HG02642 (cell line): ENCODE results near the gene SRR.
"Not testable (repeated sequence)": the region's sequence is repeated elsewhere in the genome, so short reads cannot be mapped to it uniquely, and the experiment has no call there.

ENCODE experiments used
- ATAC-seq: cut with Tn5 transposase; IDR thresholded peaks from one replicate; pipeline ENCODE4 v1.9.1; 2021; ENCODE audit warnings: mild to moderate bottlenecking; ENCODE audit not compliant: unreplicated experiment, poor library complexity

The SRR gene, protein sequence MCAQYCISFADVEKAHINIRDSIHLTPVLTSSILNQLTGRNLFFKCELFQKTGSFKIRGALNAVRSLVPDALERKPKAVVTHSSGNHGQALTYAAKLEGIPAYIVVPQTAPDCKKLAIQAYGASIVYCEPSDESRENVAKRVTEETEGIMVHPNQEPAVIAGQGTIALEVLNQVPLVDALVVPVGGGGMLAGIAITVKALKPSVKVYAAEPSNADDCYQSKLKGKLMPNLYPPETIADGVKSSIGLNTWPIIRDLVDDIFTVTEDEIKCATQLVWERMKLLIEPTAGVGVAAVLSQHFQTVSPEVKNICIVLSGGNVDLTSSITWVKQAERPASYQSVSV

DNA sequence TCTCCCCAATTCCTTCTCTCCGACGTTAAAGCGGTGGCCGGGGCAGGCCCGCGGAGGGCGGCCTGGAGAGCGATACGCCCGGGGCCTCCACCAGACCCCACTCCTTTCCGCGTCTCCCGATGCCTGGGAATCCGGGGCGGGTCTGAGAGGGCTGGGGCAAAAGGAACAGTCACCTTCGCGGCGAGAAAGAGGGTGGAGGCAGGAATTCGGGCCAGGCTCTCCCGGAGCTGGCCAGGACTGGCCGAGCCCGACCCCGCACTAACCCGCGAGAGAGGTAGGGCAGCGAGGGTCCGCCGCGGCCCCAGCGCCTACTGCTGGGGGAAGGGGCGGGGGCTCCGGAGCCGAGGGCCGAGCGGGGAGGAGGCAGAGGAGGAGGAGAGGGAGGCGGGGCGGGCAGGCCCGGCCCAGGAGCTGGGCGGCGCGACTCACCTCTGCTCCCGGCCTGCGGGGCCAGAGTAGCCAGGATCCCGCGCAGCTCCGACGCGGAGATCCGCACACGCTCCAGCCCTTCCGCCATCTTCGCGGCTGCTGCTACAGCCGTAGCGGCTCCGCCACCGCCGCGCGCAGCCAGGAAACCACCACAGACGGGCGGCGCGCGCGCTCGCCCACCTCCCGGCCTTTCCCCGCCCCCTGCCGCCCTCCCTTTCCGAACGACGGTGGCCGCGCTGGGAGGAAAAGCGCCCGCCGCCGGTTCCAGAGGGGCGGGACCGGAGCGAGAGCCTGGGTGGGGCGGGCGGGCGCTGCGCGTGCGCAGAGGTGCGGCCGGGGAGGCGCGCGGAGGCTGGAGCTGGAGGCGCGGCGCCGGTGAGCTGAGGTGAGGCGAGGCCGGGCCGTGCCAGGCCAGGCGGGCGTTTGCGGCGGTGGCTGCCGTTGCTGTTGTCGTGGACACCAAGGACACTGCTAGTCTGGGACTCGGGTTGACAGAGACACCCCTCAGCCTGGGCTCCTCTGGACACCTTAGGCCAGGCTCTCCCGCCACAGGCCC is at the start of gene SRR, which contains the start of gene SMG6:
TSS of gene SRR (plus strand) at position 747 of the 985 bp plus-strand sequence. CDS start 11,611 bp downstream, outside the sequence.
TSS of gene SMG6 (minus strand) at position 582 of the 985 bp plus-strand sequence. CDS start at position 517, 65 bp downstream.
- ATAC-seq: peak; percentile 82

DNA sequence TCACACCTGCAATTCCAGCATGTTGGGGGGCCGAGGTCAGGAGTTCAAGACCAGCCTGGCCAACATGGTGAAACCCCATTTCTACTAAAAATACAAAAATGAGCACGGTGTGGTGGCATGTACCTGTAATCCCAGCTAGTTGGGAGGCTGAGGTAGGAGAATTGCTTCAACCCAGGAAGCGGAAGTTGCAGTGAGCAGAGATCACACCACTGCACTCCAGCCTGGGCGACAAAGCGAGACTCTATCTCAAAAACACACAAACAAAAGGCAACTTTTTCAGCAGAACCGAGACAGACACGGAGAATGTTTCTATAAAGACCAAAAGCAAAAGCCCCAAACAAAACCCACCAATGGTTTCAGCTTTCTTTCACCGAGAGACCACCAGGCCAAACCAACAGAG is 44.9 kb upstream of the SRR start:
- not testable (repeated sequence) for ATAC-seq

DNA sequence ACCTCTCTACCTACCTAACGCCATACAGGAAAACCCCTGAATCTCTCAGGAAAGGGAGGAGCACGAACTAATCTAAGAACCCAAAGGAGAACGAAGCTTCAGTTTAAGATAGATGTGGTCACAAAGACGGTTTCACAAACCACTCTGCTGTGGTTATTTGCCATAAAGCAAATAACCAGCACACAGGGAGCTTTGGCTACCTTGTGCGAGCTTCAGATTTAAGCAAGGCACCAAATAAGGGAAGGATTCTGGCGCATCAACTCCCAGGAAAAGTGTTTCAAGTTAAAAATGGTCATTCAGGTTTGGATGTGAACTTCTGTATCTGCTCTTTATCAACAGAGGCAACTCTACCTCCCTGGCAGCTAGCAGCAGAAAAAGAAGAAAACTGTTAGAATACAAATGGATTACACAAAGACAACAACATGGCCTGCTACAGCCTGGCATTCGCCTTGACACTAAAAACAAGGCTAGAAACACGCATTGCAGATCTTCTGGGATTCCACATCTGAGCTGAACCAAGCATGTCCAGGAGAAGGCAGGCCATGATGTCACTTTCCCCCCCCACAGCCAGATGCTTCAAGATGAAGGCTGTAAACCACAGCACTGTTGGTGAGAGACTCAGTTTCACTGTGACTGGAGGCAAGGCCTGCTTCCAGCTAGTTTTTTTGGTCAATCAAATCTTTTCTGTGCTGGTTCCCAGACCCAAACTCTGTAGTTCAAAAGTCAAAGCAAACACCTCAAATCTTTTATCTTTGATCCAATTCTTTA is 43.8 kb upstream of the SRR start:
- ATAC-seq: peak; percentile 79

DNA sequence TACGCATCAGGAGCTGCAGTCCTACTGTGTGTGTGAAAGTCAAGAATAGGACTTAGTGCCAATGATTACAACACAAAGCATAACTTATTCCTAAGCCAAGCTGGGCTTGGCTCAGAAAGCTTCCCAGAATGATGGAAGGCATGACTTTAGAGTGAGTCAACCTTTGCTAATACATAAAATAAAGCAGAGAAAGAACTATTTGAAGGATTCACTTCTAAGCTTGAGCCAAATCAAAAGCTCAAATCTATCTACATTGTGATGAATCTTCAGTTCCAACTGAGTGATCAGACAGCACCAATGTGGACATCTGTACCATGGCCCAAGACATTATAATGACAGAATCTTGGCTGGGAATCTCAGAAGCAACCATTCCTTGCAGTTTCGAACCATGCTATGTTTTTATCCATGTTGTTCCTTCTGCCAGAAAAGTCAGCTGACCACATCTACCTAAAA is 41.6 kb upstream of the SRR start:
- ATAC-seq: no peak

DNA sequence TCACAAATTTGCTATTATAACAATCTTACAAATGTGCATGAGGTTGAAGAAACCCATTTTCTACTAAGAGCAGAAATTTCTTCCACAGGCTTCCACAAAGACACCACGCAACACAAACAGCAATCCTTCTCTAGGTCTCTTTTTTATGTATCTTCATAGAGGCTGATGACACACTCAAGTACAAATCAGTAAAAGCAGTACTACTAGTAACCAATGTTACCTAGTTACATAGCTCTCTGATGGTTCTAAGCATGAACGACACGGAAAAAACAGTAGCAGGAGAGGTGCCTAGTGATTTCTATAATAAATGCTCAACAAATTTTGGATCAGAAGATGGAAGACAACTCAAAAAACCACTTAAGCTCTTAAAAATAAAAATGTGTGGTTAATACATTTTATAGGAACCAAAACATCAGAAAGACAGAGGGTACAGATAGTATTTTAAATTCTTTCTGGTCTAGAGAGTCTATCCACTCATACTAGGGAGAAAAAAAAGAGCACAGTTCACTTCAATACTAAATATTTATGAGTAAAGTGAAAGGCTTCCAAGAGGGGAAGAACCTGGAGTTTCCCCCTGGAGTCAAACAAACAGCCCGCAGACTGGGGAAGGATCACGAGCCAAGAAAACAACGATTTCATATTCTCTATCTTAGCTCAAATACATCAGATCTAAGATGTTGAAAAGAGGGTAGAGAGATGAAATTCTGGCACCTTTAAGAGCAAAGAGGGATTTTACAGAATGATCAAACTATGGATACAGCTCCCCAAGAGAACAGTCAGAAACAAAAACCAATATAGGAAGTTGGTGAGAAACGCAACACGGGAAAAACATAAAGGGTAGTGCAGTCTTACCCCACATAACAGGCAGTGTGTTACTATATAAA is 40.3 kb upstream of the SRR start:
- ATAC-seq: no peak

DNA sequence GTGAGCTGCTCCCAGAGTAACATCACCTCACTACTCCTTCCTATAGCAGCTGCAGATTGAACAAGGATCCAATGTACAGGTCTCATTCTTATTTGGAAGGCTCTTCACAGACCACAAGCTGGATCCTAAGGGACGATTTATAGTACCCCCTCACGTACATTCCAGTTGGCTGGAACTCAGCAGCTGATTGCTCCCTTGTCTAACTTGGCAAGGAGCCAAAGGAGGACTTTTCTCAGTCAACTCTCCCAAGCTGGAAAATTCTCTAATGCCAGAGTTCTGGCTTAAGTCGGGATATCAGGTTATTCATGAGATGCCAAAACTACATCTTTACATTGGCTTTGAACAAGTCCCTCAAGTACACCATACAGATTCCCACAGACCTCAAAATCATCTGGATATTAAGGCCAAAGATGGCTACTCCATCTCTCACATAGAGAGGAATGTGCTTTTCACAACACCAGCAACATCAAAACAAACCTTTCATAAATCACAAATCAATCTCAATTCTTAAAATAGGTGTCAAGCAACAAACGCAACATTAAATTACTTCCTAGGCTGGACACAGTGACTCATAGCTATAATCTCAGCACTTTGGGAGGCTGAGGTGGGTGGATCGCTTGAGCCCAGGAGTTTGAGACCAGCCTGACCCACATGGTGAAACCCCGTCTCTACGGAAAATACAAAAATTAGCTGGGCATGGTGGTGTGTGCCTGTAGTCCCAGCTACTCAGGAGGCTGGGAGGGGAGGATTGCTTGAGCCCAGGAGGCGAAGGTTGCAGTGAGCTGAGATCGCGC is 39.5 kb upstream of the SRR start:
- no peak for ATAC-seq

DNA sequence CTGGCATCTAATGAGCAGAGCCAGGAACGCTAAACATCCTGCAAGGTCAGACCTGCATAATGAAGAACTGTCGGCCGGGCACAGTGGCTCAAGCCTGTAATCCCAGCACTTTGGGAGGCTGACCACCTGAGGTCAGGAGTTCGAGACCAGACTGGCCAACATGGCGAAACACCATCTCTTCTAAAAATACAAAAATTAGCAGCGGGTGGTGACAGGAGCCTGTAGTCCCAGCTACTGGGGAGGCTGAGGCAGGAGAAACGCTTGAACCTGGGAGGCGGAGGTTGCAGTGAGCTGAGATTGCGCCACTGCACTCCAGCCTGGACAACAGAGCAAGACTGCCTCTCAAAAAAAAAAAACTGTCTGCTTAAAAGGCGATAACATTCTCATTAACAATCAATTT is 38.6 kb upstream of the SRR start:
- not testable (repeated sequence) for ATAC-seq

DNA sequence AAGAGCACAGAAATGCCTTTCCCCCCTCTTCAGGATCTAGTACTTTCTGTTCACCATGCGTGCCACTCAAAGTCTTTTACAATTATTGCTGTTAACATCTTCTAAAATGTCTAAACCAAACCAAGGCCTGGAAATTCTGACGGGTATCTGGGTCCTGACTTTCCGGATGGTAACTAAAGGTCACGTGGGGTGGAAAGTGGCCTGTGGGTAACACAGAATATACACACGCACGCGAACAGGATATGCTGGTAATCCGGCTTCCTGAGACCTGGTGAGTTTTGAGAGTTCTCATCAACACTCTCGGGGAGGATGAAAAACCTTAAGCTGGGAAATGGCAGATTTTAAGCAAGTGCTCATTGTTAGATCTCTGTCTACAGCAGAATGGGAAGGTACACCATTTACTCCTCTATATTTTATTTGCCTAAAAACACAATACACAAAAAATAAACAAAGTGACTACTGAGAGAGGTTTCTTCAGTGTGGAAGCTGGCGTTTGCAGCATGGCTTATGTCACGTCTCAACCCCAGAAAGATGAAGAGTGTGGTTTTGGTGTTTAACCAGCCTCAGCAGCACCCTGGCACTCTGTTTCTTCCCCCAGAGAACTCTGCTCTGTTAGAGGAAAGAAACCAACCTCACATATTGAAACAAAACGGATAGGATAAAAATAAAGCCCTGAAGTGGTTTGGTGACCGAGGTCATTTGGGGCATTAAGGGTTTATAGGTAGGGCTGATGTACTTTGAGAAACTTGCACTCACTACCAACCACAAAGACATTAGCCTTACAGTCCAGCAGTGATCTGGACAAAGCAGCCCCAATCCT is 37.5 kb upstream of the SRR start:
- peak; percentile 70 for ATAC-seq

DNA sequence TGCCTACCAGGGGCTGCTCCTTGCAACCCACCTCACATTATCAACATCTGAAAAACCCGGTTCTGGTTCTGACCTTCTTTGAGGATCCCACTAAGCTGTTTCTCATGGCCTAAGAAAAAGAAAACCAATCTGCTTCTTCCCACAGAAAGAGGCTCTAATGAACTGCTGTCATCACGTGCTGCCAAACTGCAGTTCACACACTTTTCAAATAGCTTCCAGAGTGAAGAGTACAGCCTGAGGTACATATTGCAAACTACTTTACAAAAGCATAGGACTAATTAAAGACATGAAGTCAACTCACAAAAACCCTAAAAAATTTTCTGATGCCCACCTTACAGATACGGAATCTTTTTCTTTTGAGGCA is 36.9 kb upstream of the SRR start:
- ATAC-seq: peak; percentile 13

DNA sequence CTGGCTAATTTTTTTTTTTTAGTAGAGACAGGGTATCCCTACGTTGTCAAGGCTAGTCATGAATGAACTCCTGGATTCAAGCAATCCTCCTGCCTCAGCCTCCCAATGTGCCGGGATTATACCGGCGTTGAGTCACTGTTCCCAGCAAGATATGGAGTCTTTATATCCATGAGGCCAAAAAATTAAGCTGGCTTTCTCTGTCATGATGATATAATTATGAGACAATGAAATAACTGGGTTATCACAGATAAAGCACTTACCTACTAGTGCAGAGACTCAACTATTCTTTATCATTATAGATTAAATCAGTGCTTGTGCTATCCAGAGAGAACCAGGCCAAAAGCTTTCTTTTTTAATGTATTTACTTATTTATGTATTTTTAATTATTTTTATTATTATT is 36.4 kb upstream of the SRR start:
- no peak for ATAC-seq

DNA sequence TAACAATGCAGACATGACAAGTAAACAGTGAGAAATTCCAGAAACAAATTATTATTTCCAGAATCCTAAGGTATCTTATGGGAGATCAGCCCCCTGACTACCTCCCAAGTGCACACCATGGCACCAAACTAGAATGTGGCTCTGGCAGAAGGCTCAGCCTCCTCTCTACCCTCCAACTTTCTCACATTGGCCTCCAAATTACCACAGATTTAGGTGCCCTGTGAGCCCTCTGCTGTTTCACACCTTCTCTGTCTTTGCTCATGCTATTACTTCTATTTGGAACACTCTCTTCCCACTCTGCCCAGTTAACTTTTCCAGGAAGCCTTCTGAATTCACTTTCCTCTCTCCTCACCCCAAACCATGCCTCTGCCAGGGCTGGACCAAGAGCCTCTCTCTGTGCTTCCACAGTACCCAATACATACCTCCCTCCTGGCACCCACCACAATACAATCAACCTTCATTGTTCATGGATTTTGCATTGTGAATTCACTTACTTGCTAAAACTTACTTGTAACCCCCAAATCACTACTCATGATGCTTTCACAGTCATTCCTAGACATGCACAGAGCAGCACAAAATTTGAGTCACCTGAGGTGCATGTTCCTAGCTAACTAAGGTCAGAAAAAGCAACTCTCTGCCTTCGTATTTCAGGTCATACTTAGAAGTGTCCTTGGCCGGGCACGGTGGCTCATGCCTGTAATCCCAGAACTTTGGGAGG is 31.6 kb upstream of the SRR start:
- ATAC-seq: no peak

DNA sequence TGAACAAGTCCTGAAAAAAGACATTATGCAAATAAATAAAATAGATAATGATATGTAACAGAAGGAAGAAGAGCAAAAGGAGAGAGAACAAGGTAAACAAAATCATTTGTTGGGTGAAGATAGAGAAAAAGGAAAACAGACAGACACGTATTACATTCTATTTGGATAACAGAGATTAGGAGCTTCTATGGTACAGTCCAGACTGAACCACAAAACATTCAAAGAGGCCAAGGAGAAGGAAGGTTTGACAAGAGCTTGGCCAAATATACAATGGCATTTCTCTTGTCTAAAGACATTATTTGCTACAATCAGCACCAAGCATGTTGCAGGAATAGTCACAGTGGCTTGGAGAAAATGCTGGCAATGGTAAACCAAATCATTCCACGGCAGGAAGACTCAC is 29.3 kb upstream of the SRR start:
- ATAC-seq: no peak

DNA sequence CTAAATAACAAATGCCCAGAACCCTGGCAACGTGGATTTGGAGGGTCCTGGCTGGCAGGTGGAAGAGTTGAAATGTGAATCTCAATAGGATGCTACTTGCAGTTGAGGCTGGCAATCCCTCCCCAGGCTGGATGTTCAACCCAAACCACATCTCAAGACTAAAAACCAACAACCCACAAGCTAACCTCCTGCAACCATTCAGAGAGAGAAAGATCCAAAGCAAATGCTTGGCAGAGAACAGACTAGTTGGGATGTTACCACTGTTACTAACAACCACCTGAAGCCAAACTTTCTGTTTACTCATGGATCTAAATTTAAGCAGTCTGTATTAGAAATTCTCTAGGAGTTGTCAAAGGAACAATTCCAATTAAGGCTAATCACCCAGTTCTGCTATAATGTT is 28.0 kb upstream of the SRR start:
- ATAC-seq: no peak

DNA sequence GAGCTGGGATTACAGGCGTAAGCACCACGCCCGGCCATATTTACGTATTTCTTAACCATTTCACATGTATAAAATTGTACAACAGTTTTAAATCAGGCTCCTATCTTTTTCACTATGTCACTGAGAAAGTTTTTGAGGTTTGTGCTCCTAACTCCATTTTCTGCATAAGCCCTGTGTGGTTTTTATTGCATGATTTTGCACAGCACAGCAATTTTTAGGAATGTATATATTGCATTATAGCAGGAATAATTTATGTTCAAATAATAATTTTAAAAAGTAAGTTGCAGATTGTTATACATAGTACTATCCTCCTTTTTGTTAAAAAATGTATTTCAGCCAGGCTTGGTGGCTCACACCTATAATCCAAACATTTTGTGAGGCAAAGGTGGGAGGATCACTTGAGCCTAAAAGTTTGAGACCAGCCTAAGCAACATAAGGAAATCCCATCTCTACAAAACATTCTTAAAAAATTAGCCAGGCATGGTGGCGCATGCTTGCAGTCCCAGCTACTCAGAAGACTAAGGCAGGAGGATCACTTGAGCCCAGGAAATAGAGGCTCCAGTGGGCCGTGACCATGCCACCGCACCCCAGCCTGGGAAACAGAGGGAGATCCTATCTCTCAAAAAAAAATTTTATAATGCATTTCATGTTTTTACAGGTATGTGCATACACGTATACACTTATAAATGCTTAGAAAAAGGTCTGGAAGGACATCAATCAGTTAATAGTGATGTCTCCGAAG is 26.1 kb upstream of the SRR start:
- no peak for ATAC-seq

DNA sequence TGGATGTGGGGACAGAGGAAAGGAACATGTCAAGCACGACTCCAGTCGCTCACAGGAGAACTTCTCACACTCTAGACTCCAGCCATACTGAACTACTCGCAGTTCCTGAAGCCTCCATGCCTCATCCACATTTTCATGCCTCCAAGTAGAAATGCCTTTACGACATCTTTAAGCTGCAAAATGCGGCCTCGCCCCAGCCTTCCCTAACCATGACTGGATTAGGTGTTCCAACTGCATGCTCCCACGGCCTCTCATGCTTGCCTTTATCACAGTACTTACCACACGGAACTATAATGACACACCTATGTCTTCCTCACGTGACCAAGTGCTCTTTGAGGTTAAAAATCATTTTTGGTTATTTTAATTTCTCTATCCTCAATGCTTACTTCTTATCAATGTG is 24.0 kb upstream of the SRR start:
- ATAC-seq: no peak

DNA sequence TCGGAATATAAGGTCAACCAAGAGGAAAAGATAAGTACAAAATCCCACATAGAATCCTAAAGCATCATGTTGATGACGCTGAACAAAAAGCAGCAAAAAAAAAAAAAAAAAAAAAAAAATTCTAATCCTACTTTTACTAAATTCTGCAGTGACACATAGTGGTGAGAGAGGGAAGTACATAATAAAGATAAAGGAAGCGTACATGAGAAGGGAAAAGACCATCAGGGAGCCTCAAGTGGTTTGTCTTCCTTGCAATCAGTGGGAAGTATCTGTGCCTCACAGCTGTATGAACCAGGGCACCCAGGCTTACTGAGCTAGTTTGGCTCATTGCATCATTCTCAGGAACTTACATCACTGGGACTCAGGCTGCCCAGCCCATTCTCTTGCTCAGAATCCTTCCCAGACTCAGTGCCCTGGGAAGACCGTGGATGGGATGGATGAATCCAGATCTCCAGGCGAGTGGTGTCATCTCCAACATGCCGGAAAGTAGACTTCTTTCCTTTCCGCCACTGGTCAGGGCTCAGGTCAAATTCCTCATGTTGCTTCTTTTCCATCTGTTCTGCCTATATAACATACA is 21.4 kb upstream of the SRR start:
- no peak for ATAC-seq
